ENCODE measurements around the gene ITFG2.

- TF ChIP-seq EZH2 (IDR thresholded peaks at IDR 0.05) (no peak), EZH2phosphoT487 (IDR thresholded peaks at IDR 0.05) (no peak)
These were observed 8.7 kb upstream of the ITFG2 start for GRCh38 chr12:2803635-2804392.
